NCI-H2081 (cell line): ENCODE data around the gene RTP2.

Source experiments
- DNase-seq, 2 experiments: peaks; one replicate each; lab custom pipeline; 2025; lab: John Stamatoyannopoulos, UW

The RTP2 gene

DNA sequence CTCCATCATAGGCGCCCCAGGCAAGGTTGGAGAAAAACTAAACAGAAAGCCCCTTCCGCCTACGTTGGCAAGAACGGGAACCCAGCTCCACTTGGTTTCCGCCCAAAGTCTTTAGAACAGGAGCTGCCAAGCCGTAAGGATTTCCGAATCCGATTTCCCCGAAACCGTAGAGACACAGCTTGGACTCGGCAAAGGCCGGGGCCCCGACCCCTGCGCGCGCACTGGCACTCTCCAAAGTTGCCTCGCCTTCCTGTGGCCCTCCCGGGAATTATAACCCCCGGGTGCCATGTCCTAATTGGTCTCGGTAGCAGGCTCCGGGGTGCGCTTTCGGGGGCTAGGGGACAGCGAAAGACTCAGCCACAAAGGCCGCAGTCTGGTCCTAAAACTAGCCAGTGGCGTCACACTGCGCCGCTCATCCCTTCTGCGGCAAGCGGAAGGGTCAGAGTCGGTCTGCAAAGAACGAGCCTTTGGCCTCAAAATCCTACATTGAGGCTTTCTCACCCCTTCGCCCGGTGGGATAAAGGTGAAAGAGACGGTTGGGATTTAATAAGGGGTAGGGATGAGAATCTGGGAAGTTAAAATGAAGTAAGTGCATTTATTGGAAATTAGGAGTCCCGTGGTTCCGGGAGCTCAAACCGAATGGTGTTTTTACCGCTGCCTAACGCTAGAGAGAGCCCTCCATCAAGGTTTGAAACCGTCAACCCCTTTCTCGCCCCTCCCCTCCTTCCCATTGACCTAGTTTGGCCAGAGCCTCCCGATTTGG, 36.2 kb upstream of the RTP2 start:
- DNase-seq, result peak; percentile 89 to 90

DNA sequence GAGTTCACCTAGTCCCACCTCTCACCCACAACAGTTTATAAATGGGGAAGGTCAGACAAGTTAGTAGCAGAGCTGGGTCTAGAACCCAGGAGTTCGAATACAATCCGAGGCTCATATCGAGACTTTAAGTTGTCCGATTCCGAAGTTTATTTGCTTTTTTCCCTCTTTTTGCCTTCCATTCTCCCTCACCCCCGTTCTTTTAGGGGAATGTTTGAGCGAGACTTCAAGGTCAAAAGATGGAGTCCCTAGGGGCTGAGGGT, 35.6 kb upstream of the RTP2 start:
- no peak for DNase-seq

DNA sequence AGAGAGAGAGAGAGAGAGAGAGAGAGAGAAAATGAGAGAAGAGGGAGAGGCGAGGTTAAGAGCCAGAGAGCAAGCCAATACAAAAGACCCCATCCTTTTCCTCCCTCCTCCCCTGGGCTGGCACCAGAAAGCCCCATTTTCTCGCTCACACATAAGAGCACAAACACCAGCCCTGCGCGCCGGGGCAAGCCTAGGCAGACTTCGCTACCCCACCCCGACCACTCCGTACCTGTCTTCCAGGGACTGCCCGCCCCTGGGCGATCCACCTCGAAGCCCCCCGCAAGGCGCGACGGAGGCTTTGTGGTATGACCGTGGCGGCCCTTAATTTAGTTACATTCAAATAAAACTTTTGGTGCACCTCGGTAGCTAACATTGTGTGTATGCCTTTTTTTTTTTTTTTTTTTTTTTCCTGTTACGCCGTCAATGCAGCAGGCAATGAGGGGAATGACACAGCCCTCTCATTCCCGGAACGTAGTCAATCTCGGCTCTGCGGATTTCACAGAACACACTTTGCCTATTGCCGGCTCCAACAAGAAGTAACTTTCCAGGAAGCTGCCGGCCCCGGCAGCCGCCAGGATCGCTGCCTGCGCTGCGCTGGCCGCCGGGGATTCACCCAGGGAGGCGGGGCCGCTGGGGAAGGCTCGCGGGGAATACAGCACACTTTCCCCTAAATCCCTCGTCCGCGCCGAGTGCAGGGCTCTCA, 35.2 kb upstream of the RTP2 start:
- DNase-seq, result no peak

GRCh38 chr3:187737006-187737367, 34.6 kb upstream of the RTP2 start:
- no peak for DNase-seq

DNA sequence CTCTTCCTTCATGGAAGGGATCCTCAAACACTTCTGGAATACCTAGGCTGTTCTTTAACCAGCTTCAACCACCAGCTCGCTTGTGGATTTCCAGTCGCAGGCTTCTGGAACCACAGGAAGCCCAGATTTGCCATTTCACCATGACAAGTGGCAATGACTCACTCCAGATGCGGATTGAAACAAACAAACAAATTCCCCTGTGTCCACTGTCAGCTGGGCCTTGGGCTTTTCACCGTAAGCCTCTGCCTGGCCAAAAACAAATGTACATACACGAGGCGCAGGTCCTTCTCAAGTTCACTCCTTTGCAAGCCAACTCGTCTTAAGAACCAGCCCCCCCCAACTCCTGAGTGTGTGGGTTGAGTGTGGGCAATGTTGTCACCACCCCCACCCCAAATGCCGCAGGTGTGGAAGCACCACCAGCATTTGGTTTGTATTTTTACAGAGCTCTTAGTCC, 34.1 kb upstream of the RTP2 start:
- no peak for DNase-seq

DNA sequence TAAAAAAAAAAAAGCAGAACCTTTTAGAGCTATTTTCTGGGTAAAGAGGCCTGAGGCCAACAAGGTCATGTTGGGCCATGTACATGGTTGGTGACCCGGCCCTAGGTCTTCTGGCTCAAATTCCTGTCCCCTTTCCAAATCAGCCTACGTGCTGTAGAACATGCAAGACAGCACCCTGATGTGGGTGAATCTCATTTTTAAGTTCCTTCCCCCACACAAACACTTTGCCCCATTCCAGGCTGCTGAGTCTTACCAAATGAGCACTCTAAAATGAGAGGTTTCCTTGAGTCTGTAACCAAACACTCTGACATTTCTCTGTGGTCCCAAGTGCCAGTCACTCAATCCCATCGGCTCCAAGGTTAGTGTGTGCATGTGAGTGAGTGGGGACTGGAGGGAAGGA, 33.5 kb upstream of the RTP2 start:
- no peak for DNase-seq

GRCh38 chr3:187735383-187735782, 33.0 kb upstream of the RTP2 start:
- DNase-seq, result no peak

DNA sequence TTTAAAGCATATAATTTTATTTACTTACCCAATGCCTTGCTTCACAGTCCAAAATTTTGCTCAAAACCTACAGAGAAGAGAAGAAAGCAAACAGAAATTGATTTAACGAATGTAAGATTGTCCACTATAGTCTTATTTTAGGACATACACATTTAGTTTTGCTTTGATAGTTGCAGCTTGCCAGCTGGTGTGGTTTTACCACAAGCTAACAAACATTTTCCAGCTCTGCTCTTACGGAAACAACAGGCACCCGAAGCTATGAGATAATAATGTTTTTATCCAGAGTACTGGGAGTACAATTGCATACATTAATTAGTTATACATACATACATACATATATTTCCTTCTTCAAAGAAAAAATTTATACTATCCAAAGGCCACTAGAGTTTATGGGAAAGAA, 32.5 kb upstream of the RTP2 start:
- no peak for DNase-seq

DNA sequence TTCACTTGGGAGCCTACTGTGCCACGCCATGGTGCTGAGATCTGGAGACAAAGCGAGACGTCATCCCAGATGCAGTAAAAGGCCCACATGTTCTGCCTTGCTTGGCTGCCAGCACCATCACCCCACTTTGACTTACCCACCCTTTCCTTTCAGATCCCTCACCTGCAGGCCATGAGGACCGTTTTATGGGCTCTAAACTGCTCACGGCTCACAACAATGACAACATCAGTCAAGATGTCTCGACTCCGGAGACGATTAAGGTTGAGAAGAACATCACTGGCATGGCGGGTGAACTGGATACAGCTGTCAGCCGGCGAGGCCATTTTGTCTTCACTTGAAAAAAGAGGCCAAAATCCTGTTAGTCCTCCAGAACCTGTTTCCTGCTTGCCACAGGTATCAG, 31.0 kb upstream of the RTP2 start:
- DNase-seq, result no peak

DNA sequence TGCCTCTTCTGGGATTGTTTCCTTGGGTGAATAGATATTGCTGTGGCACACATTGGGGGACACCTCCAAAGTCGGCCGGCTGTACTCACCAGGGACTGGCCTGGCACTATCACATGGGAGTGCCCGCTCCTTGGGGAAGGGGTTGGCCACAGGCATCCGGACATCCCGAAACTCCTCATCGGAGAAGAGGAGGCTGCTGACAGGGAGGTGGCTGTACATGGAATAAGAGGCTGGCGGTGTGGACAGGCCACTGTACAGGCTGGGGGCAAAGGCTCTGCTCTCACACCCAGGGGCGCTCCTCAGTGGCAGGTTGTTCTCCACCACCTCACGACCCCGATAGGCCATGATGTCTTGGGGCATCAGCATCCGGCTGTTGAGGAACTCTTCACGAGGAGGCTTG, 27.2 kb upstream of the RTP2 start:
- DNase-seq, result no peak

DNA sequence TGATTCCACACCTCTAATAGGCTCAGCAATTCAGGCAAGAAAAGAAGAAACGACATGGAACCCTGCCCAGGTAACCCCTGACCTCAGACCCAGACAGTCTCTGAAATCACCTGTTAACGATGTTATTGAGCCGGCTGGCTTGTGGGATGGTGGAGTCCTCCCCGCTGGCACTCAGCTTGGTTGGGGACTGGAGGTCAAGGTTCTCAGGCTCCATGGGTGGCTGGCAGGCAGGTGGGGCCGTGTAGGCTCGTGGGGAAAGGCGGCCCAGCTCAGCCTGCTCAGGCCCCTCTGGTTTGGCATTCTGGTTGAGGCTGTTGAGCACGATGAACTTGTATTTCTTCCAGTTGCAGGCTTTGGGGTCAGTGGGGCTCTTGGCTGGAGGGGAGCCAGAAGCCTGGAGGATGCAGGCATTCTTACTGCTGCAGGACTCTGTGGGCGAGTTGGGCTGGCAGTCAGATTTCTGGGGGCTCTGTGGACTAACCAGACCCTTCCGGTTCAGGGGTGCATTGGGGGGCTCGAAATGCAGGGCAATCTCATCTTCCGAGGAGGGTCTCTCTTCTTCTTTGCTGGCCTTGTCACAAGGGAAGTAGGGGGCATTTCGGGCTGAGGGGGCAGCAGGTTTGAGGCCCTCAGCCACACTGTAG, 26.7 kb upstream of the RTP2 start:
- DNase-seq, result no peak

- DNase-seq, result no peak
Observed at GRCh38 chr3:187728248-187728647, 25.9 kb upstream of the RTP2 start.

DNA sequence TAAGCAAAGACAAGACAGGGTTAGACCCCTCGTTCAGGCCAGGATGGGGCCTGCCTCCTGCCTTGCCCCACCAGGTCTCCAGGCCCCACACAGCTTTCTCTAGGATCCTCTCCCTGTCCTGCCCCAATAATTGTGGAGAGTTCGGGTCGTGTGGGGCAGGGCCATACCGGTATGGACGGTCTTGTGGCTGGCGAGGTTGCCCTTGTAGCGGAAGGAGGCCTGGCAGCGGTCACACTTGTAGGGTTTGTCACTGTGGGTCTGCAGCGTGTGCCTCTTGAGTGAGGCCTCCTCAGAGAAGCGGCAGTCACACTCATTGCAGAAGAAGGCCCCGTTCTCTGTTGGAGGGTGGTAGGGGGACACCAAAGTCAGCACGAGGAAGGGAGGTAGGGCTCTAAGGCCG, 24.2 kb upstream of the RTP2 start:
- DNase-seq, result no peak

DNA sequence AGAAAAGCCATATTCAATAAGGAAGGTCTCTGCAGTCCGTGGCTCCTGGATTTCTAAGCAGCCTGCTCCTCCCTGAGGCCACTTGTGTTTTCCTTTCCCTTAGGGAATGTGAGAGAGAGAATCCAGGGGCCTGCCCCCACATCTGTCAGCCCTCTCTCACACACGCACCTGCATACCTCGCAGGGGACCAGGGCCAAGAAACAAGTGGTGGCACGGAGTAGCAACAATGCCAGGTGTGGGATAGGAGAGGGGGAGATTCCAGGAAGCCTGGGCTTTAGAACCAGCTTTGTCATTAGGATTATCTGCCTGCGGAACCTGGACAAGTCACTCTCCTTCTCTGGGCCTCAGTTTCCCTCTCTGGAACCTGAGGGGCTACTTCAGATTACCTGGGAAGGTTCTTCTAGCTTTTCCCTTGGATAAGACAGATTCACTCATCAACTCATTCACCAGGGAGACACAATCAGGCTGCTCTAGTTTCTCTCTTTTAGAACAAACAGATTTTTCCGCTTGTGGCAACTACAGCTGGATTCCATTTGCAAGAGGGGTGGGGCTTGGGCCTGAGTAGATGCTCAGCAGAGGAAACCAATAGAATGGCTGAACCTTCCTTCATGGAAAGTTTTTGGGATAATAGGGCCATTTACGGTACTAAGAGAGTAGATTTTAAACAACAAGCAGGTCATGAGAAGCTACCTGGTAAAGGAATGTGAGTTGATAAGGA, 23.5 kb upstream of the RTP2 start:
- DNase-seq, result no peak

DNA sequence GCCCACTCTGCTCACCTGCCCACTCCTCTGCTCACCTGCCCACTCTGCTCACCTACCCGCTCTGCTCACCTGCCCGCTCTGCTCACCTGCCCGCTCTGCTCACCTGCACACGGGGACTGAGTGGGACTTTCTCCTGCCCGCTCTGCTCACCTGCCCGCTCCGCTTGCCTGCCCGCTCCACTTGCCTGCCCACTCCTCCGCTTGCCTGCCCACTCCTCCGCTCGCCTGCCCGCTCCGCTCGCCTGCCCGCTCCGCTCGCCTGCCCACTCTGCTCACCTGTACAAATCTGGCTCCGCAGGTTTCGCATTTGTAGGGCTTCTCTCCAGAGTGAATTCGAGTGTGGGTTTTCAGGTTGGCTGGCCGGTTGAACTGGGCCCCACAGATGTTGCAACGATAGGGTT, 22.9 kb upstream of the RTP2 start:
- DNase-seq, result no peak

GRCh38 chr3:187722206-187722612, 19.9 kb upstream of the RTP2 start:
- peak in 1 of 2 experiments; percentile 8 for DNase-seq

GRCh38 chr3:187721055-187721454, 18.7 kb upstream of the RTP2 start:
- DNase-seq, result no peak

GRCh38 chr3:187720337-187720670, 17.9 kb upstream of the RTP2 start:
- no peak for DNase-seq

GRCh38 chr3:187719628-187720336, 17.4 kb upstream of the RTP2 start:
- DNase-seq, result peak; percentile 56 to 72

- DNase-seq, result no peak
Observed at GRCh38 chr3:187718802-187719201, 16.4 kb upstream of the RTP2 start.

DNA sequence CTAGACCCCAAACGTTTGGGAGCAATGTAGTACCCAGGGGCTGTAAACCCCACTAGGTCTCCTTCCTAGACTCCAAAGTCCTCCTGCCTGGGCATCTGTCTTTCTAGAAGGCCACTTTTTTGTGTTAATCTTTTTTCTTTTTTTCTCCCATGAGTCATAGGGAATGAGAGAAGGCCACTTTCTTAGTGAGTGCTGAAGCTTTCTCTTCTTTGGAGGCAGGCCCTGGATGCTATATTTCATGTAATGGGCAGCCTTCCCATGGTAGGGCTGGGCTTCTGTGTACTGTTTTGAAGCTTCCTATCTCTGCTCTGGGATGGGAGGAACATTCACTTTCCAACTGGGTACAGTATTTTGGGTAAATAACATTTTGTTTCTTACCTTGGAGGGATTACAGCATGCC, 15.2 kb upstream of the RTP2 start:
- DNase-seq, result no peak

GRCh38 chr3:187714404-187714979, 12.1 kb upstream of the RTP2 start:
- DNase-seq, result peak; percentile 83 to 85
